Liver (tissue), 9 donors: ENCODE data around the gene ADAR. TPM values are rescaled to one million over a fixed set of nuclear protein-coding genes. Genes with fewer than 3 reads are reported as not detected.

ENCODE experiments used
- DNase-seq: peaks from one replicate; pipeline ENCODE4 v3.0.0-alpha.2; 2017; ENCODE audit warnings: low spot score
- H3K27ac ChIP-seq, 2 donors: one replicate each; pipeline ENCODE4 v1.7.0; 2013; ENCODE audit warnings: inconsistent platforms in 2 of 2, low read length in 2 of 2, control low read depth in 1 of 2, low read depth in 1 of 2, mild to moderate bottlenecking in 1 of 2
- H3K27me3 ChIP-seq, 4 donors: one replicate each; pipeline versions ENCODE4 v1.6.1 to v1.7.0; 2013; ENCODE audit warnings: low read length in 3 of 4, inconsistent platforms in 1 of 4, mild to moderate bottlenecking in 1 of 4, moderate library complexity in 1 of 4; ENCODE audit not compliant: control insufficient read depth in 4 of 4, insufficient read depth in 4 of 4
- H3K36me3 ChIP-seq, 4 donors: one replicate each; pipeline versions ENCODE4 v1.6.1 to v1.7.0; 2013; ENCODE audit warnings: low read length in 3 of 4, mild to moderate bottlenecking in 3 of 4, low read depth in 1 of 4, moderate library complexity in 1 of 4; ENCODE audit not compliant: control insufficient read depth in 4 of 4, insufficient read depth in 3 of 4
- H3K4me1 ChIP-seq, 4 donors: one replicate each; pipeline versions ENCODE4 v1.6.1 to v1.7.0; 2013; ENCODE audit warnings: low read length in 3 of 4, mild to moderate bottlenecking in 3 of 4, moderate library complexity in 1 of 4; ENCODE audit not compliant: control insufficient read depth in 4 of 4, insufficient read depth in 4 of 4
- H3K4me3 ChIP-seq, 3 donors: one replicate each; pipeline versions ENCODE4 v1.6.1 to v1.7.0; 2013; ENCODE audit warnings: low read length in 3 of 3, control low read depth in 1 of 3, low read depth in 1 of 3, mild to moderate bottlenecking in 1 of 3
- H3K9ac ChIP-seq, 2 donors: one replicate each; pipeline ENCODE4 v1.7.0; 2013; ENCODE audit warnings: low read length in 2 of 2, mild to moderate bottlenecking in 2 of 2, moderate library complexity in 2 of 2, control low read depth in 1 of 2, low read depth in 1 of 2
- H3K9me3 ChIP-seq, 4 donors: one replicate each; pipeline versions ENCODE4 v1.6.1 to v1.7.0; 2013; ENCODE audit warnings: low read length in 3 of 4; ENCODE audit not compliant: control insufficient read depth in 4 of 4
- ATF3 ChIP-seq: IDR thresholded peaks from 2 replicates; pipeline ENCODE4 v1.6.1; 2016; ENCODE audit warnings: antibody characterized with exemption
- CTCF ChIP-seq: fragments of 150-350 bp; IDR thresholded peaks from 2 replicates; pipeline ENCODE4 v1.5.1; 2017; ENCODE audit warnings: improper control_type of control experiment, low read depth, low read length; ENCODE audit not compliant: missing input control
- EGR1 ChIP-seq, 2 donors: IDR thresholded peaks; 2 replicates each; pipeline ENCODE4 v1.6.1; 2016 to 2018; ENCODE audit warnings: antibody characterized with exemption in 2 of 2, low read depth in 2 of 2
- FOXA1 ChIP-seq: IDR thresholded peaks from 2 replicates; pipeline ENCODE4 v1.6.1; 2016; ENCODE audit warnings: antibody characterized with exemption
- FOXA2 ChIP-seq: IDR thresholded peaks from 2 replicates; pipeline ENCODE4 v1.6.1; 2016; ENCODE audit warnings: antibody characterized with exemption
- GABPA ChIP-seq, 2 donors: IDR thresholded peaks in 1 of 2; conservative IDR thresholded peaks in 1 of 2; 2 replicates each; pipeline ENCODE4 v1.6.1; 2016; ENCODE audit warnings: antibody characterized with exemption in 2 of 2, mild to moderate bottlenecking in 1 of 2, moderate library complexity in 1 of 2
- HNF4A ChIP-seq, 2 donors: conservative IDR thresholded peaks; 2 replicates each; pipeline ENCODE4 v1.6.1; 2016; ENCODE audit warnings: antibody characterized with exemption in 2 of 2, mild to moderate bottlenecking in 2 of 2
- HNF4G ChIP-seq: IDR thresholded peaks from 2 replicates; pipeline ENCODE4 v1.6.1; 2016; ENCODE audit warnings: antibody characterized with exemption
- JUND ChIP-seq, 2 donors: IDR thresholded peaks; 2 replicates each; pipeline ENCODE4 v1.6.1; 2016; ENCODE audit warnings: antibody characterized with exemption in 2 of 2
- NR2F2 ChIP-seq: IDR thresholded peaks from 2 replicates; pipeline ENCODE4 v1.6.1; 2016; ENCODE audit warnings: antibody characterized with exemption
- RXRA ChIP-seq, 2 donors: IDR thresholded peaks; 2 replicates each; pipeline ENCODE4 v1.6.1; 2017 to 2018; ENCODE audit warnings: antibody characterized with exemption in 2 of 2, mild to moderate bottlenecking in 1 of 2
- TAF1 ChIP-seq: conservative IDR thresholded peaks from 2 replicates; pipeline ENCODE4 v1.6.1; 2016; ENCODE audit warnings: antibody characterized with exemption, mild to moderate bottlenecking
- YY1 ChIP-seq: IDR thresholded peaks from 2 replicates; pipeline ENCODE4 v1.6.1; 2016; ENCODE audit warnings: antibody characterized with exemption, mild to moderate bottlenecking
- ZBTB33 ChIP-seq: IDR thresholded peaks from 2 replicates; pipeline ENCODE4 v1.6.1; 2016; ENCODE audit warnings: antibody characterized with exemption
- WGBS: extraction: QIAGEN DNeasy Blood & Tissue Kit; methylation state at CpG from one replicate; pipeline ENCODE4 v1.1.7; 2013; 5-methylcytosine and 5-hydroxymethylcytosine counted together
- polyA plus RNA-seq, 2 donors: library from polyadenylated mRNA; stranded (reverse) in 1 of 2; unstranded in 1 of 2; fragments of 200-250 nt in 1 of 2; fragments of >200 nt in 1 of 2; fragmentation: Nextera tagmentation in 1 of 2; extraction: Ambion mirVana in 1 of 2; gene quantifications; one replicate each; pipeline versions ENCODE4 v1.2.1 to v1.2.3, GENCODE V29; 2013 to 2015
- total RNA-seq, 2 donors: library from RNA; depleted of rRNA; stranded (reverse); fragments of >200 nt; gene quantifications; one replicate each; pipeline ENCODE4 v1.2.3, GENCODE V29; 2014
- donor health status: healthy.
- donor health status: healthy.
- donor health status: healthy.
- donor health status: healthy.
- donor health status: healthy.

Gene ADAR
- total and polyA plus RNA-seq, 4 donors: 39.3 to 76.1 (median 51.1) TPM

GRCh38 chr1:154583773-154584172 is 24.2 kb downstream of the ADAR start:
- peaks cover 31 to 97% (median 93%) of the 10 kb centered on the region in 4 donors for H3K36me3 ChIP-seq
- H3K27ac ChIP-seq: no peak overlapping the region
- no peaks in the 10 kb centered on the region for H3K9me3 ChIP-seq
- no peak overlapping the region for H3K9ac ChIP-seq
- no peaks in the 10 kb centered on the region for H3K4me1 ChIP-seq
- DNase-seq: no peak
- WGBS: 75% methylated on average over 9 of the region's 9 CpGs
- H3K27me3 ChIP-seq: no peaks in the 10 kb centered on the region
- no peak overlapping the region for H3K4me3 ChIP-seq
- no peak for TF ChIP-seq FOXA2

- DNase-seq: no peak
- Histone ChIP-seq H3K9me3 (no peaks in the 10 kb centered on the region), H3K36me3 (peaks cover 30 to 94% (median 86%) of the 10 kb centered on the region in 4 donors), H3K9ac (no peak overlapping the region), H3K4me3 (no peak overlapping the region), H3K27ac (no peak overlapping the region), H3K27me3 (no peaks in the 10 kb centered on the region), H3K4me1 (no peaks in the 10 kb centered on the region)
- WGBS: 91% methylated on average over 6 of the region's 6 CpGs
- TF ChIP-seq EGR1 (IDR thresholded peaks at IDR 0.05; ENCODE audit: low read depth in 2 of 2) (no peak), YY1 (no peak), TAF1 (no peak), RXRA (IDR thresholded peaks at IDR 0.05) (no peak), CTCF (no peak), ATF3 (no peak), ZBTB33 (no peak), HNF4A (conservative IDR thresholded peaks at IDR 0.05) (no peak), NR2F2 (no peak), JUND (IDR thresholded peaks at IDR 0.05) (no peak), FOXA2 (no peak), GABPA (IDR thresholded peaks at IDR 0.05 in 1 of 2, conservative IDR thresholded peaks at IDR 0.05 in 1 of 2) (no peak)
Observed at GRCh38 chr1:154582885-154583284, 25.1 kb downstream of the ADAR start.

GRCh38 chr1:154581766-154582165 is 26.2 kb downstream of the ADAR start:
- Histone ChIP-seq H3K9me3 (no peaks in the 10 kb centered on the region), H3K9ac (no peak overlapping the region), H3K4me1 (no peaks in the 10 kb centered on the region), H3K36me3 (peaks cover 30 to 82% (median 75%) of the 10 kb centered on the region in 4 donors), H3K27ac (no peak overlapping the region), H3K27me3 (no peaks in the 10 kb centered on the region), H3K4me3 (no peak overlapping the region)
- 72% methylated on average over 3 of the region's 3 CpGs for WGBS
- no peak for DNase-seq
- TF ChIP-seq HNF4G (no peak), GABPA (IDR thresholded peaks at IDR 0.05 in 1 of 2, conservative IDR thresholded peaks at IDR 0.05 in 1 of 2) (no peak), RXRA (IDR thresholded peaks at IDR 0.05) (no peak), FOXA1 (no peak)
